GM18507 (cell line): ENCODE measurements around the gene CALY.

Experiments
- DNase-seq: peaks from one replicate; pipeline ENCODE4 v3.0.0; 2011; ENCODE audit warnings: low read depth; ENCODE audit not compliant: insufficient read length; ENCODE audit errors: extremely low spot score
- FAIRE-seq: peaks from 2 replicates; lab custom pipeline; 2011; peaks lifted over from hg19 to GRCh38; lab: Jason Lieb, UNC

The CALY gene

GRCh38 chr10:133277277-133277992 is 59.3 kb downstream of the CALY start:
- FAIRE-seq (no peak), DNase-seq (no peak)

DNA sequence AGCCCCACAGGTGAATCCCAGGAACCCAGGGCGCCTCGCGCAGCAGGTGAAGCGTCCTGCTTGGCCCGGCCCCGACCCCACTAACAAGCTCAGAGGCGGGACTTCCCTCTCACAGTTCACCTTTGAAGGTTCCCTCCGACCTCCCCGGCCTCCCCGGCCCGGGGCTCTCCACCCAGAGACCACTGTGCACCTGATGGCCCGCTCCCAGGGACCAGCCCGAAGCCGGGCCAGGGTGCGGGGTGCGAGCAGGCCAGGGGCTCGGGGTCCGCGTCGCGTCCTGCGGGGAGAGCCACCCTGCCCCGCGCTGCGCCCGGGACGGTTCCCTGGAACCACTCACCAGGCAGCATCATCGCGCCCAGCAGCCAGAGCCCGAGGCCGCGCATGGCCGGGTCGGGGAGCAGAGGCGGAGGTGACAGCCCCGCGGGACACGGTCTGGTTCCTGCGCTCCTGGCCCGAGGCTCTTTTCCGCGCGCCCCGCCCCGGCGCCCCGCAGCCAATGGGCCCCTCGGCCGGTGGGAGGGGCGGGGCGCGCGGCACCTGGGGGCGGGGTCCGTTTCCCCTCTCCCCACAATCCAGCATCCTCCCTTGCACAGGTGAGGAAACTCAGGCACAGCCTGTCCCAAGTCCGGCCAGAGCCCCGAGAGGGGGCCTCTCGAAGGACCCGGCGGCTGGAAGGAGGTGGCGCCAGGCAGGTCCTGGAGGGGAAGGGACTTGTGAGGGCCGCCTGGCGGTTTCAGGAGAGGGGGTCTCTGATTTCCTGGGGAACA is 60.1 kb downstream of the CALY start, which contains the start of gene ADAM8:
TSS of gene ADAM8 (minus strand) at position 434 of the 767 bp plus-strand sequence. CDS start at position 383, 51 bp downstream.
- DNase-seq = peak; percentile 88
- peak; percentile 80 for FAIRE-seq

GRCh38 chr10:133276100-133276434 is 60.6 kb downstream of the CALY start:
- DNase-seq = no peak
- no peak for FAIRE-seq

DNA sequence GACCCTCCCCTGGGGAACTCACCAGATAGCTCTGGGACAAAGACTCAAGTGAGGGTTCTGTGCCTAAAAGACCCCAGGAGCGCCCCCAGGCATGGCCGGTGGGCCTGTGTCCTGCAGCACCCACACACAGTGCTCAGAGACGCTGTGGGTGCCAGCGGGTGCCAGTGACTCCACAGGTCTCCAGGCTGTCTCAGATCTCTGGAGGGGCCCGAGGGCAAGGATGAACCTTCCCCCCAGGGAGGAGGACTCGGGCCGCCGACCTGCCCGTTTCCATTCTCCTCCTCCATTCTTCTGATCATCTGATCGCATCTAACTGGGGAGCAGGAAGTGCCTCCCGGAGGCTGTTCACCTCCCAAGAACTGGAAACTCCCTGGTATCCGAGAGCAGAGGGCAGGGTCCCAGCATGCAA is 61.0 kb downstream of the CALY start:
- DNase-seq (peak; percentile 40), FAIRE-seq (peak; percentile 84)

GRCh38 chr10:133274751-133275683 is 61.7 kb downstream of the CALY start:
- FAIRE-seq = peak; percentile 96
- peak; percentile 70 for DNase-seq
